ENCODE measurements around the gene LIMK1.

LIMK1 gene

GRCh38 chr7:74052628-74053027 is 31.0 kb upstream of the LIMK1 start:
- Histone ChIP-seq H3K4ac (ENCODE audit: low read length) (no peak overlapping the region), H2BK12ac (ENCODE audit: low read length) (no peak overlapping the region), H3K36me3 (replicated peaks in 1 of 2; ENCODE audit: control insufficient read depth in 2 of 2, insufficient read depth in 2 of 2, low read length in 2 of 2) (no peaks in the 10 kb centered on the region), H4K91ac (ENCODE audit: low read depth, low read length, poor library complexity) (no peak overlapping the region), H4K8ac (ENCODE audit: low read depth, low read length) (no peak overlapping the region), H3K23ac (ENCODE audit: low read depth, low read length, poor library complexity) (no peak overlapping the region), H3K4me1 (ENCODE audit: control insufficient read depth in 2 of 2, insufficient read depth in 1 of 2, low read depth in 1 of 2, low read length in 2 of 2) (peaks cover 0 to 2% of the 10 kb centered on the region in 2 donors), H3K9ac (ENCODE audit: low read depth, low read length, poor library complexity) (no peak overlapping the region), H2BK15ac (ENCODE audit: low read length) (no peak overlapping the region), H2AFZ (ENCODE audit: low read length) (no peak overlapping the region), H2BK5ac (ENCODE audit: low read length) (no peak overlapping the region), H2BK120ac (ENCODE audit: low read depth, low read length) (no peak overlapping the region), H3K79me1 (ENCODE audit: low read depth, low read length) (peaks cover 3% of the 10 kb centered on the region), H3K4me3 (ENCODE audit: low read length in 2 of 2) (no peak overlapping the region), H3K4me2 (ENCODE audit: insufficient read depth, low read length, poor library complexity, severe bottlenecking) (no peak overlapping the region), H3K18ac (ENCODE audit: low read length) (no peak overlapping the region), H2AK5ac (ENCODE audit: low read depth, low read length) (no peak overlapping the region), H3K27me3 (ENCODE audit: control insufficient read depth in 3 of 3, insufficient read depth in 3 of 3, low read depth in 1 of 3, low read length in 3 of 3) (peaks cover 0 to 2% (median 0%) of the 10 kb centered on the region in 3 experiments), H3K14ac (ENCODE audit: low read length) (no peak overlapping the region), H3K27ac (replicated peaks; ENCODE audit: low read length) (no peak overlapping the region), H3K9me3 (replicated peaks in 1 of 2; ENCODE audit: control insufficient read depth in 2 of 2, insufficient read depth in 1 of 2, low read depth in 1 of 2, low read length in 2 of 2) (no peaks in the 10 kb centered on the region)
- DNase-seq (ENCODE audit: low spot score), result no peak
- WGBS, 2 donors (ENCODE audit: extremely low coverage in 2 of 2, insufficient read length in 2 of 2, insufficient replicate concordance in 1 of 2), result no CpG with 5 or more reads among the region's 1 CpG

GRCh38 chr7:74053589-74054186 is 29.9 kb upstream of the LIMK1 start:
- Histone ChIP-seq H3K23ac (ENCODE audit: low read depth, low read length, poor library complexity) (peak overlapping the region; percentile 32), H4K91ac (ENCODE audit: low read depth, low read length, poor library complexity) (no peak overlapping the region), H4K8ac (ENCODE audit: low read depth, low read length) (no peak overlapping the region), H2AFZ (ENCODE audit: low read length) (no peak overlapping the region), H3K27me3 (ENCODE audit: control insufficient read depth in 3 of 3, insufficient read depth in 3 of 3, low read depth in 1 of 3, low read length in 3 of 3) (peaks cover 0 to 4% (median 0%) of the 10 kb centered on the region in 3 experiments), H2BK5ac (ENCODE audit: low read length) (no peak overlapping the region), H3K18ac (ENCODE audit: low read length) (no peak overlapping the region), H3K79me1 (ENCODE audit: low read depth, low read length) (no peaks in the 10 kb centered on the region), H3K4me3 (ENCODE audit: low read length in 2 of 2) (no peak overlapping the region), H3K4ac (ENCODE audit: low read length) (no peak overlapping the region), H2BK15ac (ENCODE audit: low read length) (no peak overlapping the region), H3K4me2 (ENCODE audit: insufficient read depth, low read length, poor library complexity, severe bottlenecking) (no peak overlapping the region), H3K14ac (ENCODE audit: low read length) (no peak overlapping the region), H2AK5ac (ENCODE audit: low read depth, low read length) (no peak overlapping the region), H3K36me3 (replicated peaks in 1 of 2; ENCODE audit: control insufficient read depth in 2 of 2, insufficient read depth in 2 of 2, low read length in 2 of 2) (no peaks in the 10 kb centered on the region), H3K9ac (ENCODE audit: low read depth, low read length, poor library complexity) (no peak overlapping the region), H2BK120ac (ENCODE audit: low read depth, low read length) (no peak overlapping the region), H3K27ac (replicated peaks; ENCODE audit: low read length) (no peak overlapping the region), H3K9me3 (replicated peaks in 1 of 2; ENCODE audit: control insufficient read depth in 2 of 2, insufficient read depth in 1 of 2, low read depth in 1 of 2, low read length in 2 of 2) (no peaks in the 10 kb centered on the region), H2BK12ac (ENCODE audit: low read length) (no peak overlapping the region), H3K4me1 (ENCODE audit: control insufficient read depth in 2 of 2, insufficient read depth in 1 of 2, low read depth in 1 of 2, low read length in 2 of 2) (peaks cover 0 to 2% of the 10 kb centered on the region in 2 donors)
- WGBS, 2 donors (ENCODE audit: extremely low coverage in 2 of 2, insufficient read length in 2 of 2, insufficient replicate concordance in 1 of 2), result no CpG with 5 or more reads among the region's 3 CpGs
- no peak for DNase-seq (ENCODE audit: low spot score)

GRCh38 chr7:74056096-74056915 is 27.3 kb upstream of the LIMK1 start:
- Histone ChIP-seq H3K27ac (replicated peaks; ENCODE audit: low read length) (no peak overlapping the region), H3K4me2 (ENCODE audit: insufficient read depth, low read length, poor library complexity, severe bottlenecking) (no peak overlapping the region), H2AFZ (ENCODE audit: low read length) (peak overlapping the region; percentile 59), H2BK12ac (ENCODE audit: low read length) (no peak overlapping the region), H3K18ac (ENCODE audit: low read length) (peak overlapping the region; percentile 28), H3K9ac (ENCODE audit: low read depth, low read length, poor library complexity) (no peak overlapping the region), H3K23ac (ENCODE audit: low read depth, low read length, poor library complexity) (no peak overlapping the region), H3K79me1 (ENCODE audit: low read depth, low read length) (no peaks in the 10 kb centered on the region), H2BK5ac (ENCODE audit: low read length) (no peak overlapping the region), H3K4me3 (ENCODE audit: low read length in 2 of 2) (no peak overlapping the region), H4K91ac (ENCODE audit: low read depth, low read length, poor library complexity) (no peak overlapping the region), H3K14ac (ENCODE audit: low read length) (peak overlapping the region; percentile 6), H3K27me3 (ENCODE audit: control insufficient read depth in 3 of 3, insufficient read depth in 3 of 3, low read depth in 1 of 3, low read length in 3 of 3) (peaks cover 0 to 4% (median 0%) of the 10 kb centered on the region in 3 experiments), H4K8ac (ENCODE audit: low read depth, low read length) (no peak overlapping the region), H2AK5ac (ENCODE audit: low read depth, low read length) (peak overlapping the region; percentile 75), H2BK120ac (ENCODE audit: low read depth, low read length) (no peak overlapping the region), H3K4ac (ENCODE audit: low read length) (no peak overlapping the region), H3K9me3 (replicated peaks in 1 of 2; ENCODE audit: control insufficient read depth in 2 of 2, insufficient read depth in 1 of 2, low read depth in 1 of 2, low read length in 2 of 2) (no peaks in the 10 kb centered on the region), H3K36me3 (replicated peaks in 1 of 2; ENCODE audit: control insufficient read depth in 2 of 2, insufficient read depth in 2 of 2, low read length in 2 of 2) (no peaks in the 10 kb centered on the region), H3K4me1 (ENCODE audit: control insufficient read depth in 2 of 2, insufficient read depth in 1 of 2, low read depth in 1 of 2, low read length in 2 of 2) (peaks cover 0 to 3% of the 10 kb centered on the region in 2 donors), H2BK15ac (ENCODE audit: low read length) (no peak overlapping the region)
- DNase-seq (ENCODE audit: low spot score), result no peak
- WGBS, 2 donors (ENCODE audit: extremely low coverage in 2 of 2, insufficient read length in 2 of 2, insufficient replicate concordance in 1 of 2), result no CpG with 5 or more reads among the region's 26 CpGs

GRCh38 chr7:74057216-74057925 is 26.2 kb upstream of the LIMK1 start:
- Histone ChIP-seq H3K4ac (ENCODE audit: low read length) (no peak overlapping the region), H2BK12ac (ENCODE audit: low read length) (no peak overlapping the region), H3K14ac (ENCODE audit: low read length) (no peak overlapping the region), H3K4me3 (ENCODE audit: low read length in 2 of 2) (no peak overlapping the region), H3K9me3 (replicated peaks in 1 of 2; ENCODE audit: control insufficient read depth in 2 of 2, insufficient read depth in 1 of 2, low read depth in 1 of 2, low read length in 2 of 2) (peaks cover 0 to 2% of the 10 kb centered on the region in 2 donors), H3K79me1 (ENCODE audit: low read depth, low read length) (no peaks in the 10 kb centered on the region), H3K9ac (ENCODE audit: low read depth, low read length, poor library complexity) (no peak overlapping the region), H2BK120ac (ENCODE audit: low read depth, low read length) (no peak overlapping the region), H2AFZ (ENCODE audit: low read length) (no peak overlapping the region), H3K36me3 (replicated peaks in 1 of 2; ENCODE audit: control insufficient read depth in 2 of 2, insufficient read depth in 2 of 2, low read length in 2 of 2) (no peaks in the 10 kb centered on the region), H3K23ac (ENCODE audit: low read depth, low read length, poor library complexity) (no peak overlapping the region), H3K27me3 (ENCODE audit: control insufficient read depth in 3 of 3, insufficient read depth in 3 of 3, low read depth in 1 of 3, low read length in 3 of 3) (peaks cover 0 to 4% (median 0%) of the 10 kb centered on the region in 3 experiments), H4K91ac (ENCODE audit: low read depth, low read length, poor library complexity) (no peak overlapping the region), H2BK5ac (ENCODE audit: low read length) (no peak overlapping the region), H3K18ac (ENCODE audit: low read length) (no peak overlapping the region), H3K4me1 (ENCODE audit: control insufficient read depth in 2 of 2, insufficient read depth in 1 of 2, low read depth in 1 of 2, low read length in 2 of 2) (peaks cover 1 to 3% of the 10 kb centered on the region in 2 donors), H2BK15ac (ENCODE audit: low read length) (no peak overlapping the region), H4K8ac (ENCODE audit: low read depth, low read length) (no peak overlapping the region), H3K4me2 (ENCODE audit: insufficient read depth, low read length, poor library complexity, severe bottlenecking) (no peak overlapping the region), H2AK5ac (ENCODE audit: low read depth, low read length) (peak overlapping the region; percentile 68), H3K27ac (replicated peaks; ENCODE audit: low read length) (no peak overlapping the region)
- no peak for DNase-seq (ENCODE audit: low spot score)
- no CpG with 5 or more reads among the region's 11 CpGs for WGBS, 2 donors (ENCODE audit: extremely low coverage in 2 of 2, insufficient read length in 2 of 2, insufficient replicate concordance in 1 of 2)
